SK-N-SH (cell line): ENCODE measurements around the gene ESPL1. TPM values are rescaled to one million over a fixed set of nuclear protein-coding genes. Genes with fewer than 3 reads are reported as not detected.

Source experiments
- CTCF ChIA-PET: fragments of 300-600, 350-600 bp; formaldehyde crosslinking; extraction: SDS; loops from one replicate; lab custom pipeline; 2021; lab: Yijun Ruan, JAX
- POLR2A ChIA-PET: fragments of 350-600 bp; sonication (Branson Sonifier 250); formaldehyde crosslinking; extraction: SDS; loops from one replicate; lab custom pipeline; 2020; ENCODE audit warnings: antibody characterized with exemption, inconsistent platforms; lab: Yijun Ruan, JAX
- DNase-seq: peaks from one replicate; pipeline ENCODE4 v3.0.0; 2012
- H2AFZ ChIP-seq: fragments of 200-600 bp; sonication (generic); 2 replicates; pipeline ENCODE4 v1.8.1; 2016; ENCODE audit warnings: antibody characterized with exemption, mild to moderate bottlenecking, low read depth
- H3F3A ChIP-seq: fragments of 200-600 bp; sonication (generic); replicated peaks from 2 replicates; pipeline ENCODE3; 2016; ENCODE audit warnings: antibody characterized with exemption, mild to moderate bottlenecking; ENCODE audit not compliant: insufficient read depth
- H3K27ac ChIP-seq, 2 experiments: fragments of 200-500 bp in 1 of 2; fragments of 200-600 bp in 1 of 2; sonication (Bioruptor generic) in 1 of 2; sonication (generic), shearing (Covaris generic) in 1 of 2; 2 replicates each; pipeline versions ENCODE4 v1.5.1 to v1.6.1; 2014 to 2016; ENCODE audit warnings: low read depth in 2 of 2, inconsistent platforms in 1 of 2, low read length in 1 of 2, mild to moderate bottlenecking in 1 of 2, mixed read lengths in 1 of 2
- H3K27me3 ChIP-seq: fragments of 200-600 bp; sonication (generic), shearing (Covaris generic); 2 replicates; pipeline ENCODE4 v1.6.1; 2016; ENCODE audit warnings: mixed run types; ENCODE audit not compliant: insufficient read depth
- H3K36me3 ChIP-seq, 2 experiments: fragments of 200-500 bp in 1 of 2; fragments of 200-600 bp in 1 of 2; sonication (Bioruptor generic) in 1 of 2; sonication (generic) in 1 of 2; replicated peaks in 1 of 2; 2 replicates each; pipeline versions ENCODE3 to v1.5.1; 2014 to 2016; ENCODE audit warnings: low read length in 1 of 2, mild to moderate bottlenecking in 1 of 2; ENCODE audit not compliant: insufficient read depth in 2 of 2, control insufficient read depth in 1 of 2
- H3K4me1 ChIP-seq, 2 experiments: fragments of 200-500 bp in 1 of 2; fragments of 200-600 bp in 1 of 2; sonication (Bioruptor generic) in 1 of 2; sonication (generic), shearing (Covaris generic) in 1 of 2; 2 replicates each; pipeline versions ENCODE4 v1.5.1 to v1.6.1; 2014 to 2016; ENCODE audit warnings: low read depth in 1 of 2, low read length in 1 of 2, mixed run types in 1 of 2; ENCODE audit not compliant: insufficient read depth in 2 of 2, control insufficient read depth in 1 of 2
- H3K4me2 ChIP-seq: fragments of 200-600 bp; sonication (generic), shearing (Covaris generic); 2 replicates; pipeline ENCODE4 v1.6.1; 2017; ENCODE audit warnings: mixed run types
- H3K4me3 ChIP-seq, 2 experiments: fragments of 200-500 bp in 1 of 2; fragments of 200-600 bp in 1 of 2; sonication (Bioruptor generic) in 1 of 2; sonication (generic), shearing (Covaris generic) in 1 of 2; 2 replicates each; pipeline versions ENCODE4 v1.5.1 to v1.8.1; 2014 to 2016; ENCODE audit warnings: low read depth in 2 of 2, inconsistent platforms in 1 of 2, low read length in 1 of 2, mild to moderate bottlenecking in 1 of 2, mixed read lengths in 1 of 2, moderate library complexity in 1 of 2
- H3K79me2 ChIP-seq: fragments of 200-600 bp; sonication (generic); 2 replicates; pipeline ENCODE4 v1.8.1; 2017; ENCODE audit warnings: mild to moderate bottlenecking; ENCODE audit not compliant: insufficient read depth
- H3K9ac ChIP-seq: fragments of 200-600 bp; sonication (generic); 2 replicates; pipeline ENCODE4 v1.6.1; 2017; ENCODE audit warnings: mixed run types
- H3K9me2 ChIP-seq: fragments of 200-600 bp; sonication (generic); 2 replicates; pipeline ENCODE4 v1.6.1; 2017; ENCODE audit warnings: mixed run types
- H3K9me3 ChIP-seq: fragments of 200-600 bp; sonication (generic); 2 replicates; pipeline ENCODE4 v1.6.1; 2017; ENCODE audit warnings: mixed run types, mild to moderate bottlenecking, moderate library complexity
- H4K20me1 ChIP-seq: fragments of 200-600 bp; sonication (generic); 2 replicates; pipeline ENCODE4 v1.6.1; 2017; ENCODE audit warnings: mild to moderate bottlenecking, mixed run types; ENCODE audit not compliant: insufficient read depth
- EP300 ChIP-seq, 2 experiments: IDR thresholded peaks; 2 replicates each; pipeline versions ENCODE4 v1.4.0 to v1.6.1; 2012; ENCODE audit warnings: borderline replicate concordance in 1 of 2, low read depth in 1 of 2, low read length in 1 of 2
- EZH2phosphoT487 ChIP-seq: fragments of 200-600 bp; sonication (generic); IDR thresholded peaks from 2 replicates; pipeline ENCODE4 v1.6.1; 2017; ENCODE audit warnings: low read depth, mixed run types, mild to moderate bottlenecking, antibody characterized with exemption, moderate library complexity, borderline replicate concordance
- FOXJ3 ChIP-seq: sonication (generic); formaldehyde crosslinking; IDR thresholded peaks from 2 replicates; pipeline ENCODE4 v1.5.1; 2020; ENCODE audit warnings: mild to moderate bottlenecking, missing genetic modification reagents
- GATA2 ChIP-seq: sonication (generic); formaldehyde crosslinking; IDR thresholded peaks from 2 replicates; pipeline ENCODE4 v1.5.0; 2020; ENCODE audit warnings: mild to moderate bottlenecking, missing genetic modification reagents
- JUND ChIP-seq: IDR thresholded peaks from 2 replicates; pipeline ENCODE4 v1.4.0; 2012
- MXI1 ChIP-seq: IDR thresholded peaks from 2 replicates; pipeline ENCODE4 v1.6.1; 2012; ENCODE audit warnings: mild to moderate bottlenecking, low read depth, low read length, improper control_type of control experiment
- NFIC ChIP-seq: IDR thresholded peaks from 2 replicates; pipeline ENCODE4 v1.4.0; 2012; ENCODE audit warnings: borderline replicate concordance
- RAD21 ChIP-seq: IDR thresholded peaks from 2 replicates; pipeline ENCODE4 v1.6.1; 2012; ENCODE audit warnings: mild to moderate bottlenecking, low read length
- RXRA ChIP-seq: IDR thresholded peaks from 2 replicates; pipeline ENCODE4 v1.4.0; 2012; ENCODE audit warnings: low read depth, mild to moderate bottlenecking, borderline replicate concordance
- TAF1 ChIP-seq: IDR thresholded peaks from 2 replicates; pipeline ENCODE4 v1.6.1; 2012; ENCODE audit warnings: low read depth, mild to moderate bottlenecking, low read length, moderate library complexity, borderline replicate concordance
- TEAD4 ChIP-seq: IDR thresholded peaks from 2 replicates; pipeline ENCODE4 v1.4.0; 2012; ENCODE audit warnings: mild to moderate bottlenecking, borderline replicate concordance; ENCODE audit not compliant: insufficient read depth
- YY1 ChIP-seq: IDR thresholded peaks from 2 replicates; pipeline ENCODE4 v1.4.0; 2012; ENCODE audit warnings: low read depth, mild to moderate bottlenecking
- whole genome bisulfite sequencing: methylation state at CpG from one replicate; pipeline ENCODE4 v1.1.6; 2017; ENCODE audit warnings: low lambda C conversion rate; 5-methylcytosine and 5-hydroxymethylcytosine counted together
- polyA plus RNA-seq, 3 experiments: library from polyadenylated mRNA; depleted of rRNA; stranded (reverse); fragments of >200 nt; gene quantifications; 2 replicates each; pipeline ENCODE4 v1.2.3, GENCODE V29; 2012
- TF ChIP-seq, protein P1 (sequence below): fragments of 150-350 bp; IDR thresholded peaks from 2 replicates; pipeline ENCODE4 v1.6.1; 2016; ENCODE audit warnings: mild to moderate bottlenecking, low read depth, low read length
- TF ChIP-seq, protein P2 (sequence below): IDR thresholded peaks from 2 replicates; pipeline ENCODE4 v1.4.0; 2012; ENCODE audit warnings: low read depth, borderline replicate concordance
- TF ChIP-seq, protein P3 (sequence below): fragments of 200-600 bp; sonication (generic); IDR thresholded peaks from 2 replicates; pipeline ENCODE4 v1.6.1; 2017; ENCODE audit warnings: antibody characterized with exemption, mild to moderate bottlenecking, moderate library complexity
- TF ChIP-seq, protein P4 (sequence below): IDR thresholded peaks from 2 replicates; pipeline ENCODE4 v1.4.0; 2012; ENCODE audit warnings: low read depth

The ESPL1 gene
- polyA plus RNA-seq, 1 of the 3 experiments (the other 2 are of a cell fraction) = 8.6 TPM

DNA sequence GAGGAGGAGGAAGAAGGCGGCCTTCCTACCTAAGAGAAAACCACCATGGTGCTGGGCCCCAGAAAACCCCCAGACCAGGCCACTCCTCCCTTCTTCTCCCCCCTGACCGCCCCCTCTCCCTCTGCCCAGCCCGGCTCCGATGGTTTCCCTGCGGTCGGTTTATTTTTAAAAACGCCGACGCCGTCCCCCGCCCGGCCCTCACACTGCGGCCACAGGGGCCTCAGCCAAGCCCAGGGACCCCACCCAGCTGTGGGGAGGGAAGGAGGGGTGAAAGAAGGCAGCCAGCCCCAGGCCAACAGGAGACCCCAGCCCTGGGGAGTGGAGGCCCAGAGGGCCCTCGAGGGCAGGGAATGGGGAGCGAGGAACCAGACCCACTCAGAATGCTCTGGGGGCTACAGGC is 64.6 kb downstream of the ESPL1 start:
- TF ChIP-seq, protein P1, sequence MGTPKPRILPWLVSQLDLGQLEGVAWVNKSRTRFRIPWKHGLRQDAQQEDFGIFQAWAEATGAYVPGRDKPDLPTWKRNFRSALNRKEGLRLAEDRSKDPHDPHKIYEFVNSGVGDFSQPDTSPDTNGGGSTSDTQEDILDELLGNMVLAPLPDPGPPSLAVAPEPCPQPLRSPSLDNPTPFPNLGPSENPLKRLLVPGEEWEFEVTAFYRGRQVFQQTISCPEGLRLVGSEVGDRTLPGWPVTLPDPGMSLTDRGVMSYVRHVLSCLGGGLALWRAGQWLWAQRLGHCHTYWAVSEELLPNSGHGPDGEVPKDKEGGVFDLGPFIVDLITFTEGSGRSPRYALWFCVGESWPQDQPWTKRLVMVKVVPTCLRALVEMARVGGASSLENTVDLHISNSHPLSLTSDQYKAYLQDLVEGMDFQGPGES = no peak
- TF ChIP-seq, all 33 proteins: peak for 0
- Histone ChIP-seq H3K4me1 (no peaks in the 10 kb centered on the region), H2AFZ (no peak overlapping the region), H3K9me3 (no peaks in the 10 kb centered on the region), H3F3A (no peaks in the 10 kb centered on the region), H3K27me3 (peaks cover 12% of the 10 kb centered on the region; the same call in 1 of the 2 replicates), H3K79me2 (no peaks in the 10 kb centered on the region), H3K4me3 (no peak overlapping the region), H3K36me3 (no peaks in the 10 kb centered on the region), H3K27ac (no peak overlapping the region), H3K9ac (no peak overlapping the region), H4K20me1 (no peaks in the 10 kb centered on the region), H3K9me2 (no peaks in the 10 kb centered on the region), H3K4me2 (no peak overlapping the region)
- DNase-seq = no peak
- ChIA-PET CTCF (interaction anchor here (1.0 to 13.6 kb wide), 4 partner anchors 10 to 82 kb away, joined by 3 to 294 read pairs (median 43); partner anchors contain the start of gene AAAS), POLR2A (no interaction called here)
- 90% methylated on average over 13 of the region's 15 CpGs for WGBS

DNA sequence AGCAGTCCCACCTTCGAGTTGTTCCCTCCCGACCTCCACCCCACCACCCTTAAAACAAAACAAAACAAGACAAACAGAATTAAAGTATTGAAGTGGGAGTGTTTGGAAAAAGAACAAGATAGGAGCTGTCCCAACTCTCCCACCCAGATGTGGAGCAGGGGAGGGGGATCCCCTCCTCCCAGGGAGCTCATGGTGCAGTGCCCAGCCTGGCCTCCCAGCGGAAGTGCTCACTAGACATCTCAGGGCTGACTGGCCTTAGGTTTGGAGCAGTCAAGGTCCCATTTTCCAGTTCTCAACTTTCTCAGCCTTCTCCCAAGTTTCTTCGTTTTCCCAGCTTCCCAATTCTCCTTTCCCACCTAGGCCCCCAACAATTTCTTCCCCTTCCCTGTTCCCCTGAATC is 65.2 kb downstream of the ESPL1 start:
- no peak overlapping the region for H3K27ac ChIP-seq
- H3F3A ChIP-seq = no peaks in the 10 kb centered on the region
- POLR2A ChIA-PET = interaction anchor here (0.6 kb wide), 1 partner anchor 887 kb away, joined by 3 read pairs; no protein-coding TSS in a partner anchor
- H4K20me1 ChIP-seq = no peaks in the 10 kb centered on the region
- CTCF ChIA-PET = interaction anchor here (3.5 to 4.7 kb wide), 2 partner anchors 10 to 11 kb away, joined by 40 to 46 read pairs; partner anchors contain the start of gene AAAS
- no peak overlapping the region for H3K4me3 ChIP-seq
- no peak for TF ChIP-seq NFIC
- TF ChIP-seq JUND = no peak
- TF ChIP-seq FOXJ3 (CRISPR knock-in tag) = no peak
- TF ChIP-seq, protein P2, sequence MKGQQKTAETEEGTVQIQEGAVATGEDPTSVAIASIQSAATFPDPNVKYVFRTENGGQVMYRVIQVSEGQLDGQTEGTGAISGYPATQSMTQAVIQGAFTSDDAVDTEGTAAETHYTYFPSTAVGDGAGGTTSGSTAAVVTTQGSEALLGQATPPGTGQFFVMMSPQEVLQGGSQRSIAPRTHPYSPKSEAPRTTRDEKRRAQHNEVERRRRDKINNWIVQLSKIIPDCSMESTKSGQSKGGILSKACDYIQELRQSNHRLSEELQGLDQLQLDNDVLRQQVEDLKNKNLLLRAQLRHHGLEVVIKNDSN = no peak
- no peak for TF ChIP-seq EP300 (IDR thresholded peaks at IDR 0.05; ENCODE audit: borderline replicate concordance in 1 of 2, low read depth in 1 of 2, low read length in 1 of 2)
- TF ChIP-seq, protein P3, sequence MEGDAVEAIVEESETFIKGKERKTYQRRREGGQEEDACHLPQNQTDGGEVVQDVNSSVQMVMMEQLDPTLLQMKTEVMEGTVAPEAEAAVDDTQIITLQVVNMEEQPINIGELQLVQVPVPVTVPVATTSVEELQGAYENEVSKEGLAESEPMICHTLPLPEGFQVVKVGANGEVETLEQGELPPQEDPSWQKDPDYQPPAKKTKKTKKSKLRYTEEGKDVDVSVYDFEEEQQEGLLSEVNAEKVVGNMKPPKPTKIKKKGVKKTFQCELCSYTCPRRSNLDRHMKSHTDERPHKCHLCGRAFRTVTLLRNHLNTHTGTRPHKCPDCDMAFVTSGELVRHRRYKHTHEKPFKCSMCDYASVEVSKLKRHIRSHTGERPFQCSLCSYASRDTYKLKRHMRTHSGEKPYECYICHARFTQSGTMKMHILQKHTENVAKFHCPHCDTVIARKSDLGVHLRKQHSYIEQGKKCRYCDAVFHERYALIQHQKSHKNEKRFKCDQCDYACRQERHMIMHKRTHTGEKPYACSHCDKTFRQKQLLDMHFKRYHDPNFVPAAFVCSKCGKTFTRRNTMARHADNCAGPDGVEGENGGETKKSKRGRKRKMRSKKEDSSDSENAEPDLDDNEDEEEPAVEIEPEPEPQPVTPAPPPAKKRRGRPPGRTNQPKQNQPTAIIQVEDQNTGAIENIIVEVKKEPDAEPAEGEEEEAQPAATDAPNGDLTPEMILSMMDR = no peak
- TF ChIP-seq MXI1 = no peak
- TF ChIP-seq RXRA = no peak
- TF ChIP-seq, protein P4, sequence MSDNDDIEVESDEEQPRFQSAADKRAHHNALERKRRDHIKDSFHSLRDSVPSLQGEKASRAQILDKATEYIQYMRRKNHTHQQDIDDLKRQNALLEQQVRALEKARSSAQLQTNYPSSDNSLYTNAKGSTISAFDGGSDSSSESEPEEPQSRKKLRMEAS = no peak
- no peak for TF ChIP-seq TEAD4
- no peak for TF ChIP-seq EZH2phosphoT487
- TF ChIP-seq GATA2 (CRISPR knock-in tag) = no peak
- TF ChIP-seq TAF1 = no peak
- no peak for TF ChIP-seq YY1
- no peak for TF ChIP-seq RAD21
- H3K9ac ChIP-seq = no peak overlapping the region
- peaks cover 15% of the 10 kb centered on the region; the same call in 1 of the 2 replicates for H3K27me3 ChIP-seq
- H2AFZ ChIP-seq = no peak overlapping the region
- H3K4me1 ChIP-seq = no peaks in the 10 kb centered on the region; a peak in 1 of 4 replicates
- H3K36me3 ChIP-seq = no peaks in the 10 kb centered on the region
- no peaks in the 10 kb centered on the region for H3K9me2 ChIP-seq
- peak; percentile 15 for DNase-seq
- H3K79me2 ChIP-seq = no peaks in the 10 kb centered on the region
- WGBS = 83% methylated on average over 4 of the region's 4 CpGs
- no peaks in the 10 kb centered on the region for H3K9me3 ChIP-seq
- no peak overlapping the region for H3K4me2 ChIP-seq
